ENCODE results near the gene POFUT1. TPM values are rescaled to one million over a fixed set of nuclear protein-coding genes. Genes with fewer than 3 reads are reported as not detected.
"Not testable (repeated sequence)": the region's sequence is repeated elsewhere in the genome, so short reads cannot be mapped to it uniquely, and the experiment has no call there.

POFUT1 gene
- total RNA-seq, 2 experiments from 2014 or later = 64.0 to 65.7 TPM

GRCh38 chr20:32196613-32197012 lies 11.1 kb upstream of the POFUT1 start:
- H3K4me3 Mint-ChIP-seq, H3K27me3 Mint-ChIP-seq, H3K9me3 Mint-ChIP-seq, H3K27ac Mint-ChIP-seq, DNase-seq: not testable (repeated sequence)
- Mint-ChIP-seq H3K4me1 (peaks cover 49% of the 10 kb centered on the region), H3K36me3 (peaks cover 62% of the 10 kb centered on the region)

GRCh38 chr20:32197136-32197535 lies 10.5 kb upstream of the POFUT1 start:
- H3K4me1 Mint-ChIP-seq = peaks cover 49% of the 10 kb centered on the region
- peaks cover 64% of the 10 kb centered on the region for H3K36me3 Mint-ChIP-seq
- H3K4me3 Mint-ChIP-seq, H3K27ac Mint-ChIP-seq, DNase-seq, H3K27me3 Mint-ChIP-seq, H3K9me3 Mint-ChIP-seq: not testable (repeated sequence)

GRCh38 chr20:32199006-32199405 lies 8.7 kb upstream of the POFUT1 start:
- peaks cover 58% of the 10 kb centered on the region for H3K4me1 Mint-ChIP-seq
- peak overlapping the region; percentile 54 for H3K27ac Mint-ChIP-seq

GRCh38 chr20:32201296-32201976 lies 6.2 kb upstream of the POFUT1 start:
- Mint-ChIP-seq H3K4me3 (peak overlapping the region; percentile 18), H3K27me3 (no peaks in the 10 kb centered on the region), H3K27ac (peak overlapping the region; percentile 98), H3K9me3 (no peaks in the 10 kb centered on the region), H3K36me3 (peaks cover 77% of the 10 kb centered on the region), H3K4me1 (peaks cover 69% of the 10 kb centered on the region)
- no peak for DNase-seq

More at GRCh38 chr20:32199006-32199405, 8.7 kb upstream of the POFUT1 start:
- H3K4me3 Mint-ChIP-seq = no peak overlapping the region
- no peak for DNase-seq
- no peaks in the 10 kb centered on the region for H3K27me3 Mint-ChIP-seq
- H3K9me3 Mint-ChIP-seq = no peaks in the 10 kb centered on the region
- peaks cover 73% of the 10 kb centered on the region for H3K36me3 Mint-ChIP-seq

GRCh38 chr20:32201977-32202363 lies 5.7 kb upstream of the POFUT1 start:
- H3K27ac Mint-ChIP-seq = peak overlapping the region; percentile 98
- DNase-seq = no peak
- H3K4me3 Mint-ChIP-seq = peak overlapping the region; percentile 43
- peaks cover 69% of the 10 kb centered on the region for H3K4me1 Mint-ChIP-seq
- peaks cover 80% of the 10 kb centered on the region for H3K36me3 Mint-ChIP-seq
- no peaks in the 10 kb centered on the region for H3K9me3 Mint-ChIP-seq
- no peaks in the 10 kb centered on the region for H3K27me3 Mint-ChIP-seq

DNA sequence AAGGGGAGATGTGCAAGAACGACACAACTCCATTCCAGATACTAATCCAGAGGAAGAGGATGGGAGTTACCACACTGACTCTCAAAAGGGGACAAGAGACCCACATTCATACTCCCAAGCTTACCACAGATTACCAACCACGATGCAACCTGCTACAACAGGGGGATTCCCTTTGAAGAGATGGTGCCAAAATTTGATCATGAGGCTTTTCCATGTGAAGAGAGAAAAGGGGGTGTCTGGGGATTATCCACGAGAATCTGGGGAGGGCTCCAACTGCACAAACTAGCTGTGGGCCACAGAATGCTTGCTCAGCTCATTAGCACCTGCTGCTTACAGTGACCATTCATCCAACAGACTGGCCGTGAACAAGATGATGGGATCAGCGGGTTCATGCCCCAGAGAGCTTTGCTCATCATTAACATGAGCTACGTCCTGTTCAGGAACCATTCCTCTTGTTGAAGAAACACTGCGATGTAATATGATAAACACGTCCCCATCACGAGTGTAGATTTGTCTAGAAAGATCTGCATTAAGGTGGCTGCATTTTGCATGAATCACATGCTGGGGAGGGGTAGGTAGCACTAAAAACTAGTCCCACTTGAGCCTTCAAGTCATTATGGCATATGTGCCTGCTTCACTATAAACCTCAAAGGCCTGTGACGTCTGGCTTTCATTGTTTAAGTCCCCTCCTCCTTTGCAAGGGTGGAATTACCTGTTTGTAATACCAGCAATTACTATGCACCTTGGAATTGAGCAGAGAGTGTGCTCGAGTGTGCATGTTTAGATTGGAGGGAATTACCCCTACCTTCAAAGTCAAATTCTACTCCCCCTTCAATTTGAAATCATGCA lies 4.1 kb upstream of the POFUT1 start:
- Mint-ChIP-seq H3K27ac (peak overlapping the region; percentile 98), H3K27me3 (no peaks in the 10 kb centered on the region), H3K4me3 (peak overlapping the region; percentile 100), H3K9me3 (no peaks in the 10 kb centered on the region), H3K4me1 (peaks cover 64% of the 10 kb centered on the region), H3K36me3 (peaks cover 77% of the 10 kb centered on the region)
- DNase-seq = no peak

- Mint-ChIP-seq H3K27me3 (no peaks in the 10 kb centered on the region), H3K36me3 (peaks cover 78% of the 10 kb centered on the region), H3K27ac (peak overlapping the region; percentile 98), H3K4me3 (peak overlapping the region; percentile 100), H3K4me1 (peaks cover 61% of the 10 kb centered on the region), H3K9me3 (no peaks in the 10 kb centered on the region)
- peak; percentile 74 for DNase-seq
Observed at GRCh38 chr20:32204205-32205109, 3.2 kb upstream of the POFUT1 start.

- peak overlapping the region; percentile 98 for H3K27ac Mint-ChIP-seq
Observed at GRCh38 chr20:32205110-32205842, 2.4 kb upstream of the POFUT1 start.

GRCh38 chr20:32205843-32206759 lies 1.6 kb upstream of the POFUT1 start:
- DNase-seq = no peak
- Mint-ChIP-seq H3K36me3 (peaks cover 87% of the 10 kb centered on the region), H3K27ac (peak overlapping the region; percentile 98), H3K9me3 (no peaks in the 10 kb centered on the region), H3K4me1 (peaks cover 66% of the 10 kb centered on the region), H3K4me3 (peak overlapping the region; percentile 100), H3K27me3 (no peaks in the 10 kb centered on the region)

More at GRCh38 chr20:32205110-32205842, 2.4 kb upstream of the POFUT1 start:
- no peaks in the 10 kb centered on the region for H3K27me3 Mint-ChIP-seq
- DNase-seq = no peak
- peaks cover 83% of the 10 kb centered on the region for H3K36me3 Mint-ChIP-seq
- peaks cover 64% of the 10 kb centered on the region for H3K4me1 Mint-ChIP-seq
- no peaks in the 10 kb centered on the region for H3K9me3 Mint-ChIP-seq
- peak overlapping the region; percentile 100 for H3K4me3 Mint-ChIP-seq

DNA sequence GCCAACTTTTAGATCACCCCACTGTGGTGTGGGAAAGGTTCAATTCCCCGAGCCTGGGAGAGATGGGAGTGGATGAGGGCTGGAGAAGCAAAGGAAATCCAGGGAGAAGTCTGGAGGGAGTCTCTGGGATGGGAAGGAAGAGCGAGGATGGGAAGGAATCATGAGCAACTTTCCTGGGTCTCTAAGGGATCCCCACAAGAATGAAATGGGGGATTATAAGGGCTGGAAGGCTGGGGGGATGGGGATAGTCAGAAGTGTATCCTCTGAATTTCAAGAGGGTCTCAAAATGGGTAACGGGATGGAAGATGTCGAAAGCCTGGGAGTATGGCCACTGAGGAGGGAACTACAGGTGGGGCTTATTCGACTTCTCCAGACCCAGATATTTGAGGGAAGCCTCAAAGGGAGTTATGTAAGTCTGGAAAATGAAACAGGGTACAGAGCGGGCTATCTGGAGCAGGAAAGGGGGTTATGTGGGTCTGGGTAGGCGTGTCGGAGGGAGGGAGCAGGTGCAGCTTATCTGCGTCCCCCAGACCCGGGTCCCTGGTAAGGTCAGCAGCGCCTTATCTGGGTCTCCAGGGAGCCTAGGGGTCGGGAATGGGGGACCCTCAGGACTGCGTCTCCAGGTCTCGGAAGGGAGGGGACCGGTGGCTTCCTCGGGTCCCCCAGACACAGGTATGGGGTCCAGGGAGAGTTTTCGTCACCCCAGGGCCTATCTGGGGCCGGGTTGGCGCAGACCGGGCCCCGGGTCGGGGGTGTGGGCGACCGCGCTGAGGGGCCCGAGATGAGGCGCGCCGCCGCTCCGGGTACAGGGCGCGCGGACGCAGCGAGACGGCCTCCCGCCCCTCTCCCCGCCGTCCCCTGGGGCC lies 687 bp upstream of the POFUT1 start:
- no peak for DNase-seq
- H3K36me3 Mint-ChIP-seq = peaks cover 86% of the 10 kb centered on the region
- H3K4me1 Mint-ChIP-seq = peaks cover 65% of the 10 kb centered on the region
- H3K27ac Mint-ChIP-seq = peak overlapping the region; percentile 98
- H3K9me3 Mint-ChIP-seq = no peaks in the 10 kb centered on the region
- H3K27me3 Mint-ChIP-seq = no peaks in the 10 kb centered on the region
- peak overlapping the region; percentile 100 for H3K4me3 Mint-ChIP-seq

DNA sequence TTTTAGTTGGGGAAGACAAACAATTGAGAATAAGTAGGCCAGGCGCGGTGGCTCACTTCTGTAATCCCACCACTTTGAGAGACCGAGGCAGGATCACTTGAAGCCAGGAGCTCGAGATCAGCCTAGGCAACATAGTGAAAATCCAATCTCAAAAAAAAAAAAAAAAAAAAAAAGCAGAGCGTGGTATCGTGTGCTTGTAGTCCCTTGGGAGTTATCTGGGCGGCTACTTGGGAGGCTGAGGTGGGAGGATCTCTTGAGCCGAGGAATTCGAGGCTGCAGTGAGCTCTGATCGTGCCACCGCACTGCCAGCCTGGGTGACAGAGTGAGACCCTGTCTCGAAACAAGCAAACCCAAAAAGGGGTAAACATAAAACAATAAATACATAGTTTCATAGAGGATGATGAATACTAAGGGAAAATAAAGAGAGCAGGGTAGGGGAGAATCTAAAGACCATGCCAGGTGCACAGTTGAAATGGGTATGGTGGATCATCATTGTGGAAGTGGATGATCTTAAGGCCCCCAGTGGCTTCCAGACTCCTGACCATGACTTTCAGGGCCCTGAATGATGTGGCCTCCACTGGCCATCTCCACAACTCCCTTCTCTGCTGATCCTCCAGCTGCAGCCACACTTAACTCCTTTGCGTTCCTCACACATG lies 947 bp downstream of the POFUT1 start:
- Mint-ChIP-seq H3K9me3 (no peaks in the 10 kb centered on the region), H3K4me1 (peaks cover 50% of the 10 kb centered on the region), H3K27me3 (no peaks in the 10 kb centered on the region), H3K4me3 (peak overlapping the region; percentile 89), H3K36me3 (peaks cover 73% of the 10 kb centered on the region), H3K27ac (peak overlapping the region; percentile 89)
- no peak for DNase-seq

- peaks cover 39% of the 10 kb centered on the region for H3K4me1 Mint-ChIP-seq
- H3K9me3 Mint-ChIP-seq = no peaks in the 10 kb centered on the region
- peak overlapping the region; percentile 89 for H3K4me3 Mint-ChIP-seq
- no peaks in the 10 kb centered on the region for H3K27me3 Mint-ChIP-seq
- H3K27ac Mint-ChIP-seq = peak overlapping the region; percentile 89
- H3K36me3 Mint-ChIP-seq = peaks cover 64% of the 10 kb centered on the region
- DNase-seq = no peak
Observed at GRCh38 chr20:32209850-32210605, 2.3 kb downstream of the POFUT1 start.

All from activated naive CD8-positive, alpha-beta T cell treated with anti-CD3 and anti-CD28 coated beads for 36 hours (primary cell).